NCI-H82 treated with DMSO at 0.1 percent for 48 hours (cell line): ENCODE measurements around the gene RAC3.

Experiments used
- DNase-seq: peaks from one replicate; lab custom pipeline; 2025; ENCODE audit not compliant: unreplicated experiment; lab: John Stamatoyannopoulos, UW

The RAC3 gene

GRCh38 chr17:82011617-82012187 is 19.8 kb upstream of the RAC3 start:
- DNase-seq: no peak

DNA sequence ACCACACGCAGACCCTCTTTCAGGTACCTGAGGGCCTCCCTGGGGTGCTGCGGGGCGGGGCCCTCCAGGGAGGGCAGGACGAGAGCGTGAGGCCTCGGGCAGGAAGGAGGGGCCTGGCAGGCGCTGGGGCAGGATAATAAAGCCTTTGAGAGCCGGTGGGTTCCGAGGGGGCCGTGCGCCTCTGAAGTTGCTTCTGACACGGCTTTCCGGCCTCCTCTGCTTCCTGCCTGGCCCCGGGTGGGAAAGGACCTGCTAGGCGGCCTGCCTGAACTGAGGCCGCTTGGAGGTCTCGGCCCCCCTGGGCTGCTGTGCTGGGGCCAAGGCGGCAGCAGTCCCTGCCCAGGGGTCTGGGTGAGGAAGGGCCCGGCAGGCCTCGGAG is 19.2 kb upstream of the RAC3 start:
- DNase-seq: no peak

GRCh38 chr17:82012640-82013295 is 18.7 kb upstream of the RAC3 start:
- no peak for DNase-seq

- DNase-seq: no peak
Observed at GRCh38 chr17:82013341-82013740, 18.1 kb upstream of the RAC3 start.

GRCh38 chr17:82013772-82014321 is 17.6 kb upstream of the RAC3 start:
- no peak for DNase-seq

DNA sequence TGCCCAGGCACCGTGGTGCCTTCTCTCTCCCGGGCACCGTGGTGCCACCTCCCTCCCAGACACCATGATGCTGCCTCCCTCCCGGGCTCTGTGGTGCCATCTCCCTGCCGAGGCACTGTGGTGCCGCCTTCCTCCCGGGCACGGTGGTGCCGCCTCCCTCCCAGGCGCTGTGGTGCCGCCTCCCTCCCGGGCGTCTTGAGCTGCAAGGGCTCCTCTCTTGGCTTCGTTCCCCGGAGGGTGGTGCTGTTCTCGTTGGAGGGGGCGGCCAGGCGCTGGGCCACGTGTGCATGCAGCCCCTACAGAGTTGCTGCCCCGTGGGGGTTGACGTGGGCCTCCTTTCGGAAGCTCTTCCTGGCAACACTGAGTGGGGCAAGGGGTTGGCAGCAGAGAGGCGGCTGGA is 17.0 kb upstream of the RAC3 start:
- DNase-seq: no peak

DNA sequence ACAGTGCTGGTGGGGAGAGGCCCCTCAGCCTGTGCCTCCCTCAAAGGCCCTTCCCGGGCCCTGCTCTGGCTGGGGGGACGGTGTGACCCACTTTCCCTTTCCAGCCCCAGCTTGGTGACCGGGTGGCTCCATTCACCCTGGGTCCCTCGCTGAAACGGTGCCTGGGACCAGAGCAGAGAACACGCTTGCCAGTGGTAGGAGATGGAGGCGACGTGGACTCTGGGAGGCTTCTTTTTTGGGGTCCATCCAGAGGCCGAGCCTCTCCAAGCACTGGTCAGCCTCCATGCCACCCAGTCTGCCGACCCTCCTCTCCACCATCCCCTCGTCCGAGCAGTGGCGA is 16.5 kb upstream of the RAC3 start:
- DNase-seq: no peak

DNA sequence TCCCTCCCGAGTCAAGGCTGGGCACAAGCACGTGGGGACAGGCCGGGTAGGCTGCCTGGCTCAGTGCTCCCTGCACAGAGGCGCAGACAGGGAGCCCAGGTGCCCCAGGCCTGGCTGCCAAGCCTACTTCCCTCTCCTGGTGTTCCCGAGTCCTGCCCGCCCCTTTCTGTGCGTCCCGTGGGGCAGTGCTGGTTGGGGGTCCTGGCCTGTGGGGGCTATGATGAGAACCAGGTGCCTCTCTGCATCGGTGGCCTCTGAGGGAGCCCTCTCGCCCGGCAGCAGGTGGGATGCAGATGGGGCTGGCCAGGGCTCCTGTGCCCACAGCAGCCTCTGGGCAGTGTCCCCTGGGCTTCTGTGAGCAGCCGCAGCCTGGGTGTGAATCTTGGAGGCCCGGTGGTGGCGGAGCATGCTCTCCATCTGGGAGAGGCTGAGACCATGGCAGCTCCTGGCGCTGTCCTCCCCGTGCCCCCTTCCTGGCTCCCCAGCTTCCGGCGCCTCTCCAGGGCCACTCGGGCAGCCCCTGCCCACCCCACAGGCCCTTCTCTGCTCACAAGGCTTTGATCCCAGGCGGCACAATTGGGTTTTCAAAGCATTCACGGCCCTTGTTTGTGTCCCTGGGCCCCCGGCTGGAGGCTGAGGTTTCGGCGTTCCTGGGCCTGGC is 16.0 kb upstream of the RAC3 start:
- DNase-seq: no peak

GRCh38 chr17:82016061-82016874 is 15.2 kb upstream of the RAC3 start:
- no peak for DNase-seq

DNA sequence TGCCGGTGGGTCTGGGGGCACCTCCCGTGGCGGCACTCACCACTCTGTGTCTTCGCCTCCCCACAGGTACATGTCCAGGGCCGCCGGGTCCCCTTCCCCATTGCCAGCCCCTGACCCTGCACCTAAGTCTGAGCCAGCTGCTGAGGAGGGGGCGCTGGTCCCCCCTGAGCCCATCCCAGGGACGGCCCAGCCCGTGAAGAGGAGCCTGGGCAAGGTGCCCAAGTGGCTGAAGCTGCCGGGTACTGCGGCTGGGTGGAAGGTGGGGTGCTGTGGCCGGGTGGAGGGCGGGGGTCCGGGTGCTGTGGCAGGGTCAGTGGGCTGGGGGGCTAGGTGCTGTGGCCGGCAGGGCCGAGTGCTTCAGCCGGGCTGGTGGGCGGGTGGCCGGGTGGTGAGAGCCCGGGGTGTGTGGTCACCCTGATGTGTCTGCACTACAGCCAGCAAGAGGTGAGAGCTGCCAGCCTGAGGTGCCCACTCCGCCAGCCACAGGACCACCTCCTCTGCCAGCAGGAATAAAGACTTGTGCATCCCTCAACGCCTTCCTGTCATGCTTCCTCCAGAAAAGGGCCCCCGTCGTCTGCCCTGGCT is 14.5 kb upstream of the RAC3 start:
- DNase-seq: no peak

GRCh38 chr17:82017612-82018151 is 13.8 kb upstream of the RAC3 start:
- no peak for DNase-seq

DNA sequence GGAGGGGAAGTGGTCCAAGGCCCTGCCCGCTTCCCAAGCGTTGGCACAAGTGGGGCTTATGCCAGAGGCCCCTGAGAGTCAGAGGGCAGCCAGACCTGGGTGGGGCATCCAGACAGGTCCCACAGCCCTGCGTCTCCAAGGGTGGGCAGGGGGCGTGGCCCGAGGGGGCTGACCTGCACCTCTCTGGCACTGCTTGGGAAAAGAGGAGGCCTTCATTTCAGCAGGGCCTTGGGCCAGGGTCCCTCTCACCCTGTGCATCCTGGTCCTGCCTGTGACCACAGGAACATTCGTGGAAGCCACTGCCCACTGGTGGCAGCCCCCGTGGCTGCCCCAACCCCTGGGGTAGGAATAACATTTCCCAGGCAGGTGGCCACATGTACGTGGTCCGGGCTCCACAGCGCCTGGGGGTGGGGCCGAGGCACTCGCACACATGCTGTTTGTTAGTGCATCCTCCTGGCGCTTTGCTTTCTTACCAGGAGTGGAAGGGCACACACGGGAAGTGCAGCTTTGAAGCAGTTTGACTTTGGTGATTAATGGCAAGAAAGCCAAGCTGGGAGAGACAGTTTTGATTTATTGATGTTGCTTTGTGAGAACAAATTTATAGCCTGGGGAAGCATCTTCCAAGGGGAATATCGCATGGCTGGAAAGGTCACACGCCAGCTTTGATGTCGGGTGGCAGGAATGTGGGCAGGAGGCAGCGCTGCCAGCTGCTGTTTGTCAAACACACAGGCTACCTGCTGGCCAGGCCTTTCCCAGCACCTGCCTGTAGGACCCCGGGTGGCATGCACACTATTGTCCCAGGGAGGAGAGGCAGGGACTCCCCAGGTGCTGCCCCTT is 13.1 kb upstream of the RAC3 start:
- no peak for DNase-seq

GRCh38 chr17:82018989-82019689 is 12.3 kb upstream of the RAC3 start:
- no peak for DNase-seq

- DNase-seq: peak; percentile 22
Observed at GRCh38 chr17:82019690-82020571, 11.5 kb upstream of the RAC3 start.

DNA sequence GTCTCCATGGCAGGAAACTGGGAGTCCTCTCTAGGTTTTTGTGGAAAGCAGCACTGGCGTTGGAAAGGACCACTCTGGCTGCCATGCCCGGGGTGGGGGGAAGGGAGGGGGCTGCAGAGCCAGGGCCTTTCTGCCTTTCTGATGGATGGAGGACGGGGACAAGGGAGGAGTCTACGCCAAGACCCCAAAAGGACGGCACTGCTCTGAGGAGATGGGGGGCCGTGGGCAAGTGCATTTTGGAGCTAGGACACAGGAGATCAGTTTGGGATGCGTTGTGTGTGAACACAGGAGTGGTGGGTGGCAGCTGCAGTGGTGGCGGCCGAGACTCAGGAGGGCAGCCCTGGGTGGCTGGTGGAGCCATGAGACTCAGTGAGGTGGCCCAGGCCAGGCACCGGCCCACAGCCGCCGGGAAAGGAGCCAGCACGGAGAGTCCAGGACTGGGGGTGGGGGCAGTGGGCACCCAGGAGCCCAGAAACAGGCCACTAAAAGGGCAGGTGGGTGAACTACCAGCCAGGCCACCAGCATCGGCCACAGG is 10.8 kb upstream of the RAC3 start:
- no peak for DNase-seq

- DNase-seq: peak; percentile 12
Observed at GRCh38 chr17:82021107-82021899, 10.2 kb upstream of the RAC3 start.

DNA sequence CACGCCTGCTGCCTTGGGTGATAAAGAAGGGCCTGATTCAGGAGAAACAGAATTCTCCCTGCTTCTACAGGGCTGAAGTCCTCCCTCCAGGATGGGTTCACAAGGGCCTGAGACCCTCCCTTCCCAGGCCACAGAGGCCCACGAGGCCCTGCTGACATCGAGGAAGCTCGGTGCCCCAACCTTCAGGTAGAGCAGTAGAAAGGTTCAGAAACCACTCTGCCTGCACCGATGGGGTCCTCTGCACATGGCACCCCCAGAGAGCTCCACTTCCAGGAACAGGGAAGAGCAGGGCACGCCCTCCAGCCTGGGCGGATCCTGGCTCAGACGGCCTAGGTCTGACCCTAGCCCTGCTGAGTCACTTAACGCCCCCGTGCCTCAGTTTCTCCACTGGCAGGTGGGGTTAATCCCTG is 9.6 kb upstream of the RAC3 start:
- no peak for DNase-seq
